MM.1S (cell line): ENCODE results near the gene PRR36.

ENCODE experiments used
- DNase-seq: peaks from one replicate; pipeline ENCODE4 v3.0.0-alpha.2; 2015
- H2AFZ ChIP-seq: fragments of 300-600 bp; sonication (generic); 2 replicates; pipeline ENCODE4 v1.6.0; 2016; ENCODE audit warnings: antibody characterized with exemption, low read length
- H3F3A ChIP-seq: fragments of 300-600 bp; sonication (generic); 2 replicates; pipeline ENCODE4 v1.6.1; 2016; ENCODE audit warnings: mild to moderate bottlenecking, antibody characterized with exemption, low read length, moderate library complexity, mixed read lengths; ENCODE audit not compliant: insufficient read depth
- H3K27ac ChIP-seq: fragments of 300-600 bp; sonication (generic); 2 replicates; pipeline ENCODE4 v1.5.1; 2016; ENCODE audit warnings: mild to moderate bottlenecking, low read length
- H3K27me3 ChIP-seq: fragments of 300-600 bp; sonication (generic); replicated peaks from 2 replicates; pipeline ENCODE4 v1.6.0; 2016; ENCODE audit warnings: low read length; ENCODE audit not compliant: insufficient read depth
- H3K36me3 ChIP-seq: fragments of 300-600 bp; sonication (generic); replicated peaks from 2 replicates; pipeline ENCODE4 v1.6.1; 2016; ENCODE audit warnings: mild to moderate bottlenecking, low read length, mixed read lengths; ENCODE audit not compliant: insufficient read depth
- H3K4me1 ChIP-seq: fragments of 300-600 bp; sonication (generic); 2 replicates; pipeline ENCODE4 v1.6.1; 2016; ENCODE audit warnings: low read length, mixed read lengths
- H3K4me2 ChIP-seq: fragments of 300-600 bp; sonication (generic); 2 replicates; pipeline ENCODE4 v1.6.0; 2016; ENCODE audit warnings: low read depth, low read length
- H3K4me3 ChIP-seq: fragments of 300-600 bp; sonication (generic); 2 replicates; pipeline ENCODE4 v1.5.1; 2016; ENCODE audit warnings: low read length, mixed read lengths
- H3K79me2 ChIP-seq: fragments of 300-600 bp; sonication (generic); 2 replicates; pipeline ENCODE4 v1.6.1; 2016; ENCODE audit warnings: mixed run types, low read length, mixed read lengths
- H3K9ac ChIP-seq: fragments of 300-600 bp; sonication (generic); 2 replicates; pipeline ENCODE4 v1.6.1; 2016; ENCODE audit warnings: low read length, mixed read lengths
- H3K9me2 ChIP-seq: fragments of 300-600 bp; sonication (generic); replicated peaks from 2 replicates; pipeline ENCODE4 v1.6.1; 2016; ENCODE audit warnings: mild to moderate bottlenecking, low read length, mixed read lengths; ENCODE audit not compliant: insufficient read depth
- H3K9me3 ChIP-seq: fragments of 300-600 bp; sonication (generic); replicated peaks from 2 replicates; pipeline ENCODE4 v1.6.1; 2016; ENCODE audit warnings: mild to moderate bottlenecking, low read length, mixed read lengths; ENCODE audit not compliant: insufficient read depth
- H4K20me1 ChIP-seq: fragments of 300-600 bp; sonication (generic); 2 replicates; pipeline ENCODE4 v1.6.1; 2016; ENCODE audit warnings: mild to moderate bottlenecking, low read length, moderate library complexity, mixed read lengths; ENCODE audit not compliant: insufficient read depth
- EZH2 ChIP-seq: fragments of 300-600 bp; sonication (generic); optimal IDR thresholded peaks from 2 replicates; pipeline ENCODE3; 2017; ENCODE audit warnings: low read depth, mild to moderate bottlenecking, antibody characterized with exemption, low read length, mixed read lengths
- EZH2phosphoT487 ChIP-seq: fragments of 300-600 bp; sonication (generic); IDR thresholded peaks from 2 replicates; pipeline ENCODE4 v1.6.1; 2018; ENCODE audit warnings: antibody characterized with exemption, low read length
- TF ChIP-seq, protein P1 (sequence below): fragments of 300-600 bp; sonication (generic); IDR thresholded peaks from 2 replicates; pipeline ENCODE4 v1.5.1; 2016; ENCODE audit warnings: antibody characterized with exemption, low read length, mixed read lengths

Gene PRR36

DNA sequence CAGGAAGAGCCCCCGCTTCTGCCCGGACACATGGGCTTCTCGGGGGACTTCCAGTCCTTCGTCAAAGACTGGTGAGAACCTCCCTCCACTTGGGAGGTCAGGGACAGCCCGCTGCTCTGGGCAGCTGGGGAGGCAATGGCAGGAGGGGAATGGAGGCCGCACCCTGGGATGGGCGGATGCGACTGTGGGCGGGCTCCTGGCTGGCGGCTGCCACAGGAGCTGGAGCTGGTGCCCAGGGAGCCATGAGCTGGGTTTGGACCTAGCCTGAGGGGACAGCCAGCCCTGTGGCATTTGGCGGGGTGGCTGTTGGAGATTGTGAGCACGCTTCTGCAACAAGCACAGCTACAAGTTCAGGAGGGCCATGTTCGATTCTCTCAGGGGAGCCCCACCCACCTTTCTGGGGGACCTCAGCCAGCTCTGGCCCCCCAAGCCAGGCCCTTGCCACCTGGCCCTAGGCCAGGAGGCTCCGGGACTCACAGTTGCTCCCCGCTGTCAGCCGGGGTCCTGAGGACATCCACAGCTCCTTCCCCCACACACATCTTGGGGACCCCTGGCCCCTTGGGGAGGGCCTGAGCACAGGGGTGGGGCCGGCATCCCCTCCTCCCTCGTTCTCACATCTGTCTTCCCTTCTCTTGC is 37.4 kb upstream of the PRR36 start:
- Histone ChIP-seq H3K4me2 (no peak overlapping the region), H3K27me3 (peaks cover 13% of the 10 kb centered on the region), H3K4me3 (no peak overlapping the region), H3K9me2 (no peaks in the 10 kb centered on the region), H3K36me3 (no peaks in the 10 kb centered on the region; the same call in 1 of the 2 replicates), H3K4me1 (peaks cover 4% of the 10 kb centered on the region; the same call in 1 of the 2 replicates), H4K20me1 (peaks cover 10% of the 10 kb centered on the region), H3K27ac (no peak overlapping the region), H3K9ac (no peak overlapping the region), H3F3A (0 out of 2 replicates have a peak, but pooled peaks cover 7% of the 10 kb centered on the region), H3K79me2 (peaks cover 28% of the 10 kb centered on the region), H2AFZ (no peak overlapping the region), H3K9me3 (no peaks in the 10 kb centered on the region)
- TF ChIP-seq EZH2 (no peak), EZH2phosphoT487 (no peak)
- TF ChIP-seq, protein P1, sequence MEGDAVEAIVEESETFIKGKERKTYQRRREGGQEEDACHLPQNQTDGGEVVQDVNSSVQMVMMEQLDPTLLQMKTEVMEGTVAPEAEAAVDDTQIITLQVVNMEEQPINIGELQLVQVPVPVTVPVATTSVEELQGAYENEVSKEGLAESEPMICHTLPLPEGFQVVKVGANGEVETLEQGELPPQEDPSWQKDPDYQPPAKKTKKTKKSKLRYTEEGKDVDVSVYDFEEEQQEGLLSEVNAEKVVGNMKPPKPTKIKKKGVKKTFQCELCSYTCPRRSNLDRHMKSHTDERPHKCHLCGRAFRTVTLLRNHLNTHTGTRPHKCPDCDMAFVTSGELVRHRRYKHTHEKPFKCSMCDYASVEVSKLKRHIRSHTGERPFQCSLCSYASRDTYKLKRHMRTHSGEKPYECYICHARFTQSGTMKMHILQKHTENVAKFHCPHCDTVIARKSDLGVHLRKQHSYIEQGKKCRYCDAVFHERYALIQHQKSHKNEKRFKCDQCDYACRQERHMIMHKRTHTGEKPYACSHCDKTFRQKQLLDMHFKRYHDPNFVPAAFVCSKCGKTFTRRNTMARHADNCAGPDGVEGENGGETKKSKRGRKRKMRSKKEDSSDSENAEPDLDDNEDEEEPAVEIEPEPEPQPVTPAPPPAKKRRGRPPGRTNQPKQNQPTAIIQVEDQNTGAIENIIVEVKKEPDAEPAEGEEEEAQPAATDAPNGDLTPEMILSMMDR, result no peak
- no peak for DNase-seq

DNA sequence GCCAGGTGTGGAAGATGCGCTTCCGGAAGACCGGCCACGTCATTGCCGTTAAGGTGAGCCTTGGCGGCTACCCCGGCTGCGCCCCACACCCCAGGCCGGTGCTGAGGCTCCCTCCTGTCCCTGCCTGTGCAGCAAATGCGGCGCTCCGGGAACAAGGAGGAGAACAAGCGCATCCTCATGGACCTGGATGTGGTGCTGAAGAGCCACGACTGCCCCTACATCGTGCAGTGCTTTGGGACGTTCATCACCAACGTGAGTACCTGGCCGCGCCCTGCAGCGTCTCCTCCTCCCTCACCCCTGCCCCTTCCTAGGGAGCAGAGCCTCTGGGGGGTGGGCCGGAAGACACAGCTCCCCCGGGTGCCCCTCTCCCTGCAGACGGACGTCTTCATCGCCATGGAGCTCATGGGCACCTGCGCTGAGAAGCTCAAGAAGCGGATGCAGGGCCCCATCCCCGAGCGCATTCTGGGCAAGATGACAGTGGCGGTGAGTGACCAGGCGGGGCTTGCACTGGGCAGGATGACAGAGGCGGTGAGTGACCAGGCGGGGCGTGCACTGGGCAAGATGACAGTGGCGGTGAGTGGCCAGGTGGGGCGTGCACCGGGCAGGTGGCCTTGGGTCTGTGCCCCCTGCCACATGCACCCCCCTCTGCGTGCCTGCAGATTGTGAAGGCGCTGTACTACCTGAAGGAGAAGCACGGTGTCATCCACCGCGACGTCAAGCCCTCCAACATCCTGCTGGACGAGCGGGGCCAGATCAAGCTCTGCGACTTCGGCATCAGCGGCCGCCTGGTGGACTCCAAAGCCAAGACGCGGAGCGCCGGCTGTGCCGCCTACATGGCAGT is 36.4 kb upstream of the PRR36 start:
- H3K4me1 ChIP-seq, result no peaks in the 10 kb centered on the region
- no peaks in the 10 kb centered on the region for H3K9me2 ChIP-seq
- H3K9ac ChIP-seq, result no peak overlapping the region
- H3K4me2 ChIP-seq, result no peak overlapping the region
- no peak overlapping the region for H3K27ac ChIP-seq
- H3F3A ChIP-seq, result 0 out of 2 replicates have a peak, but pooled peaks cover 3% of the 10 kb centered on the region
- H3K79me2 ChIP-seq, result peaks cover 39% of the 10 kb centered on the region
- H3K27me3 ChIP-seq, result peaks cover 3% of the 10 kb centered on the region; the same call in 1 of the 2 replicates
- H3K36me3 ChIP-seq, result no peaks in the 10 kb centered on the region; the same call in 1 of the 2 replicates
- no peak overlapping the region for H2AFZ ChIP-seq
- H4K20me1 ChIP-seq, result peaks cover 13% of the 10 kb centered on the region
- no peaks in the 10 kb centered on the region for H3K9me3 ChIP-seq
- TF ChIP-seq EZH2phosphoT487 (no peak), EZH2 (no peak)
- TF ChIP-seq, protein P1, result no peak
- DNase-seq, result no peak
- H3K4me3 ChIP-seq, result no peak overlapping the region

DNA sequence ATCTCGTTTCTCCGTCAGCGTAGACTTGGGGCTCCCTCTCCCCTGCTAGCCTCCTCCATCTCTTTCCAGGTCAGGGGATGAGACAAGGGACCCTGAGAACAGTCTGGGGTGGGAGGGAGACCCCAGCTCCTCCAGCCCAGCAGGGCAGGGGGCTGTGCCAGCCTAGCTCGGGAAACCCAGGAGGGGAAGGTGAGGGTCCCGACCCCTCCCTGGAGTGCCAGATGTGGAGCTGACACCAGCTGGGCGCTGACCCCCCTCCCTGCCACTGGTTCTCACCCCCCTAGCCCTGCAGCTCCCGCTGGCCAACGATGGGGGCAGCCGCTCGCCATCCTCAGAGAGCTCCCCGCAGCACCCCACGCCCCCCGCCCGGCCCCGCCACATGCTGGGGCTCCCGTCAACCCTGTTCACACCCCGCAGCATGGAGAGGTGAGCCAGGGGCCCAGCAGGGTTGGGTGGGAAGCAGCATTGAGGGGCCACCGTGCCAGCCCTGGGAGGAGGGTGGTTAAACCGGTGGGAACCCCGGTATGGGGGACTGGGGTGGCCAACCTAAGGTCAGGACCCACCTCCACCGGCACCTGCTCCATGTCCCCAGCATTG is 35.4 kb upstream of the PRR36 start:
- no peaks in the 10 kb centered on the region for H3K9me2 ChIP-seq
- H2AFZ ChIP-seq, result no peak overlapping the region
- no peaks in the 10 kb centered on the region for H3F3A ChIP-seq
- 0 out of 2 replicates have a peak, but pooled peaks cover 8% of the 10 kb centered on the region for H3K4me1 ChIP-seq
- H4K20me1 ChIP-seq, result peaks cover 22% of the 10 kb centered on the region
- no peak overlapping the region for H3K4me2 ChIP-seq
- no peak for DNase-seq
- H3K9ac ChIP-seq, result no peak overlapping the region
- H3K79me2 ChIP-seq, result peaks cover 49% of the 10 kb centered on the region
- H3K9me3 ChIP-seq, result no peaks in the 10 kb centered on the region
- no peak overlapping the region for H3K4me3 ChIP-seq
- no peaks in the 10 kb centered on the region; the same call in 1 of the 2 replicates for H3K36me3 ChIP-seq
- no peak overlapping the region for H3K27ac ChIP-seq
- no peaks in the 10 kb centered on the region for H3K27me3 ChIP-seq
- no peak for TF ChIP-seq EZH2
- TF ChIP-seq, protein P1, result no peak
- no peak for TF ChIP-seq EZH2phosphoT487
